SH-SY5Y (cell line): Measurements from ENCODE around the gene BMS1.

Experiments used
- GATA2 ChIP-seq: IDR thresholded peaks from 2 replicates; pipeline ENCODE4 v1.6.1; 2011; ENCODE audit warnings: mild to moderate bottlenecking, low read depth, low read length
- GATA3 ChIP-seq: IDR thresholded peaks from 2 replicates; pipeline ENCODE4 v1.6.1; 2011; ENCODE audit warnings: low read depth, mild to moderate bottlenecking, low read length, moderate library complexity

DNA sequence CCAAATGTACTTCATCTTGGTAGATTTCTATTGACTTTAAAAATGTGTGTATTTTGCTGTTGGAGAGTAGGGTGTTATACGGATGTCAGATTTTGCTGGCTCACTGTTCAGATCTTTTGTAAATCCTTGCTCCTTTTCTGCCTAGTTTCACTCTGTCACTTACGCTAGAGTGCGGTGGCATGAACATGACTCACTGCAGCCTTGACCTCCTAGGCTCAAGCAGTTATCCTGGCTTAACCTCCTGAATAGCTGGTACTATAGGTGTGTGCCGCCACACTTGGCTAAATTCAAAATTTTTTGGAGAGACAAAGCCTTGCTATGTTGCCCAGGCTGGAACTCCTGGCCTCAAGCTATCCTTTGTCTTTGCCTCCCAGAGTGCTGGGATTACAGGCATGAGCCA, 29.4 kb downstream of the BMS1 start:
- no peak for TF ChIP-seq GATA3
- TF ChIP-seq GATA2 = no peak
